PC-3 (cell line): ENCODE measurements around the gene MANSC4.

Experiments used
- CTCF ChIP-seq: fragments of 300-600 bp; sonication (generic); conservative IDR thresholded peaks from 2 replicates; pipeline ENCODE4 v1.5.1; 2017; ENCODE audit warnings: antibody characterized with exemption, low read depth, mild to moderate bottlenecking, low read length
- EZH2 ChIP-seq: fragments of 300-600 bp; sonication (generic); IDR thresholded peaks from one replicate; pipeline ENCODE4 v1.6.1; 2017; ENCODE audit warnings: antibody characterized with exemption, mild to moderate bottlenecking, low read length; ENCODE audit not compliant: unreplicated experiment
- EZH2phosphoT487 ChIP-seq: fragments of 300-600 bp; sonication (generic); IDR thresholded peaks from 2 replicates; pipeline ENCODE4 v1.6.1; 2018; ENCODE audit warnings: mild to moderate bottlenecking, antibody characterized with exemption, low read length, borderline replicate concordance

DNA sequence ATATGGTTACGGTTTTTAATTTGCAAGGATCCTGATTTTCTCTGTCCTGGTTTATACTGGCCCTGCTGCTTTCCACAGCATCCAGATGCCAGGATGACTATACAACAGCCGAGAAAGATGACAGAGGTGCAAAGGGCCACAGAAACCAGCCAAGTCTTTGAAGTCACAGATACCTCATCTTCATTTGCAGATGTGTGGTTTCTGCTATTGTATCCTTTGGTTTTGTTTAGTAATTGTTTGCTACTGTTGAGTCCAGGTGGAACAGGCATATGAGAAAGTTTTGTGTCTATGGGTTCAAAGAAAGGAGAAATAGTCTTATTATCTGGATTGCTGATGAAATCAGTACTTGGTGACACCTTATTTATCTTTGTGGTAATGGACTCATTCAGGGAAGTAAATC is 17.3 kb downstream of the MANSC4 start:
- TF ChIP-seq CTCF (no peak), EZH2phosphoT487 (no peak), EZH2 (no peak)
